Subcutaneous adipose tissue (tissue), 4 donors: ENCODE measurements around the gene MGAT5. TPM values are rescaled to one million over a fixed set of nuclear protein-coding genes. Genes with fewer than 3 reads are reported as not detected.

Experiments used
- CTCF ChIP-seq: fragments of 450-650 bp; IDR thresholded peaks from one replicate; pipeline ENCODE4 v1.5.1; 2016; ENCODE audit warnings: low read depth, mild to moderate bottlenecking, control low read depth, antibody characterized with exemption, moderate library complexity
- total RNA-seq, 4 donors: library from RNA; depleted of rRNA; stranded (reverse); fragments of >200 nt; gene quantifications; one replicate each; pipeline ENCODE4 v1.1.0, GENCODE V29; 2016

Gene MGAT5
- 10 to 100 TPM; 22.0 to 42.8 (median 32.2) TPM for total RNA-seq

DNA sequence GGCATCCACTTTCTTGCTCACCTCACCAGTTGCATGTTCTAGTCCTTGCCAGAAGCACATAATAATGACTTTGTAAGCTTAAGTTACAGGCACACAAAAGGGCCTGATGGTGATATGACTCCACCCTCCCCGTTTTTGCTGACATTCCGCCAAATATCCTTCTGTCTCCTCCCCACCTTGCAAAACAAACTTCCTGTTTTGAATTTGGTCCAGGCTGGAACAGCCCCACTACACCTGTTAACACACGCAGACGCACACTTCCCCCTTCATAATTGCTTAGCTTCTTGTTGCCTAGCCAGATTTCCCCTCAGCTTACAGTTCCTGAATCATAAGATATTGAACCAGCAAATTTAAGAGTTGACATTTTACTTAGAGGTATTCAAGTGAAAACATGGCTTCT lies at the start of gene MGAT5:
TSS of gene MGAT5 (plus strand) at position 269 of the 400 bp plus-strand sequence. CDS start 332 bp downstream, outside the sequence.
- no peak for TF ChIP-seq CTCF

GRCh38 chr2:134205087-134205486 lies 48.8 kb upstream of the MGAT5 start:
- TF ChIP-seq CTCF, result no peak

GRCh38 chr2:134206031-134206430 lies 47.8 kb upstream of the MGAT5 start:
- TF ChIP-seq CTCF, result no peak

DNA sequence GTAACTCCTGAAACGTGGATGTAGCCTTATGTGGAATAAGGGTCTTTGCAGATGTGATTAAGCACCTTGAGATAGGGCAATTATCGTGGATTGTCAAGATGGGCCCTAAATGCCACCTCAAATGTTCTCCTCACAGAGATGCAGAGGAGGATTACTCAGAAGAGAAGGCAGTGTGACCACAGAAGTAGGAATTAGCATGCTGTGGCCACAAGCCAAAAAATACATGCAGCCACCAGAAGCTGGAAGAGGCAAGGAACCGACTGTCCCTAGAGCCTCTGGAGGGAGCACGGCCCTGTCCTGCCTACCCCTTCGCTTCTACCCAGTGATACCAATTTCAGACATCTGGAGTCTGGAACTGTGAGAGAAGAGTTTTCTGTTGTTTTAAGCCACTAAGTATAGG lies 47.3 kb upstream of the MGAT5 start:
- no peak for TF ChIP-seq CTCF

- no peak for TF ChIP-seq CTCF
Measured at GRCh38 chr2:134207589-134208209, 46.2 kb upstream of the MGAT5 start.

DNA sequence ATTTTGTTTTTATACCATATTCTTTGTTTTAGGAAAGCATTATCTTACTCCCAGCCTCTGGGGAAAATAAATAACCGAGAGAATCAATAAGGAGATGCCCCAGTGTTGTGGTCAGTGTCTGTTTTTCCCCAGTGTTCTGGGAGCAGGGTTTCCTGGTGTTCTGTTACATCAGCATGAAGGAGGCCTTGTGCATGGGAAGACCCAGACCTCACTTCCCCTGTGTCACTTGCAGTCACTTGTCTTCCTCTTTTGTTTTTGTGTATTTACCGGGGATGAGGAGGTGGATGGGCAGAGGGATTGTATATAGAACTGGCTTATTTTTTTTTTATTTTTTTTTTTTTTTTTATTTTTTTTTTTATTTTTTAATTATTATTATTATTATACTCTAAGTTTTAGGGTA lies 45.0 kb upstream of the MGAT5 start:
- TF ChIP-seq CTCF, result no peak

- TF ChIP-seq CTCF, result no peak
Measured at GRCh38 chr2:134212746-134213145, 41.1 kb upstream of the MGAT5 start.
